ENCODE measurements around the gene TEC.

The TEC gene

DNA sequence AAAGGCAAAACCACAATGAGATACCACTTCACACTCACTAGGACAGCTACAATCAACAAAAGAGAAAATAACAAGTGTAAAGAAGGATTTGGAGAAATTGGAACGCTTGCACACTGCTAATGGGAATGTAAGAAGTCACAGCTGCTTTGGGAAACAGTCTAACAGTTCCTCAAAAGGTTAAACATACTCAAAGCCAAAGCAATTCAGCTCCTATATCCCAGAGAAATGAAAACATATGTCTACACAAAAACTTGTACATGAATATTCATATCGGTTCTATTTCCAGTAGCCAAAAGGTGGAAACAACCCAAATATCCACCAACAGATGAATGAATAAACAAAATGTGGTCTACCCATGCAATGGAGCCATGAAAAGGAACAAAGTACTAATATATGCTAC, 64.0 kb downstream of the TEC start:
- no peak overlapping the region for H3K27ac ChIP-seq
- no peak for TF ChIP-seq ZFX (IDR thresholded peaks at IDR 0.05; ENCODE audit: borderline replicate concordance)
- TF ChIP-seq, protein P1, sequence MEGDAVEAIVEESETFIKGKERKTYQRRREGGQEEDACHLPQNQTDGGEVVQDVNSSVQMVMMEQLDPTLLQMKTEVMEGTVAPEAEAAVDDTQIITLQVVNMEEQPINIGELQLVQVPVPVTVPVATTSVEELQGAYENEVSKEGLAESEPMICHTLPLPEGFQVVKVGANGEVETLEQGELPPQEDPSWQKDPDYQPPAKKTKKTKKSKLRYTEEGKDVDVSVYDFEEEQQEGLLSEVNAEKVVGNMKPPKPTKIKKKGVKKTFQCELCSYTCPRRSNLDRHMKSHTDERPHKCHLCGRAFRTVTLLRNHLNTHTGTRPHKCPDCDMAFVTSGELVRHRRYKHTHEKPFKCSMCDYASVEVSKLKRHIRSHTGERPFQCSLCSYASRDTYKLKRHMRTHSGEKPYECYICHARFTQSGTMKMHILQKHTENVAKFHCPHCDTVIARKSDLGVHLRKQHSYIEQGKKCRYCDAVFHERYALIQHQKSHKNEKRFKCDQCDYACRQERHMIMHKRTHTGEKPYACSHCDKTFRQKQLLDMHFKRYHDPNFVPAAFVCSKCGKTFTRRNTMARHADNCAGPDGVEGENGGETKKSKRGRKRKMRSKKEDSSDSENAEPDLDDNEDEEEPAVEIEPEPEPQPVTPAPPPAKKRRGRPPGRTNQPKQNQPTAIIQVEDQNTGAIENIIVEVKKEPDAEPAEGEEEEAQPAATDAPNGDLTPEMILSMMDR (IDR thresholded peaks at IDR 0.05): no peak

DNA sequence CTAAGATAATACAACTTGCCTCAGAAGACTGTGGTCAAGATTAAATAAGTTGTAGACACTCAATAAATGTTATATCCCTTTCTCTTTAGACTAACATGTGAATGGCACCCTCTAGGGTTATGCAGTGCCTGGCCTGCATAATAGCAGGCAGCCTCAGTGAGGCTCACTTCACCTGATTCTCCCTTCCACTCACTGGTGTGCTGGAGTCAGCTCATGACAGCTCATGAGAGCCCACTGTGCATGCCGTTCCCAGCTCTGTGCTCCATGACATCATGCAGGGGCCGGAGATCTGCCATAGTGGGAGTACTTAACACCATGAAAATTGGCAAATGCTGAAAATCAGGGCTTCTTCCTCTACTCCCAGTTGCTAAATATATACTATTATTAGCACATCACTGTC, 64.5 kb downstream of the TEC start:
- no peak overlapping the region for H3K27ac ChIP-seq
- TF ChIP-seq, protein P1 (IDR thresholded peaks at IDR 0.05): no peak
- TF ChIP-seq ZFX (IDR thresholded peaks at IDR 0.05; ENCODE audit: borderline replicate concordance): no peak

DNA sequence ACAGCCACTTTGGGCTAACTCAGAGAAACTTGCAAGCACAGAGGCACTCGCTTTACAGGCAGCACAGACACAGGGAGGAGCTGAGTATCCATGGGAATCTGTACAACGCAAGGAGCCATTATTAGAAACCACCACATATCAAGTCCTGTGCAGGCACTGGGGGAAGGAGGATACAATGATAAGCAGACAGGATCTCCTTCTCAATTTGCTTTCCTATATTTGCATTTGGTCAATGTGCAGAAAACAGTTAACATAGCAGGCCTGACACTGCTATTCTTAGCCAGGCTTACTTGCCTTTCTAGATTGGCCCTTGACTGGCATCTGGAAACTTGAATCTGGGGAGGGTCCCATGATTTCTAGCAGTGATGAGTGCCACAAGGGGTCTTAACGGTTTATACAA, 65.8 kb downstream of the TEC start:
- H3K27ac ChIP-seq: no peak overlapping the region
- TF ChIP-seq, protein P1 (IDR thresholded peaks at IDR 0.05): no peak
- no peak for TF ChIP-seq ZFX (IDR thresholded peaks at IDR 0.05; ENCODE audit: borderline replicate concordance)

DNA sequence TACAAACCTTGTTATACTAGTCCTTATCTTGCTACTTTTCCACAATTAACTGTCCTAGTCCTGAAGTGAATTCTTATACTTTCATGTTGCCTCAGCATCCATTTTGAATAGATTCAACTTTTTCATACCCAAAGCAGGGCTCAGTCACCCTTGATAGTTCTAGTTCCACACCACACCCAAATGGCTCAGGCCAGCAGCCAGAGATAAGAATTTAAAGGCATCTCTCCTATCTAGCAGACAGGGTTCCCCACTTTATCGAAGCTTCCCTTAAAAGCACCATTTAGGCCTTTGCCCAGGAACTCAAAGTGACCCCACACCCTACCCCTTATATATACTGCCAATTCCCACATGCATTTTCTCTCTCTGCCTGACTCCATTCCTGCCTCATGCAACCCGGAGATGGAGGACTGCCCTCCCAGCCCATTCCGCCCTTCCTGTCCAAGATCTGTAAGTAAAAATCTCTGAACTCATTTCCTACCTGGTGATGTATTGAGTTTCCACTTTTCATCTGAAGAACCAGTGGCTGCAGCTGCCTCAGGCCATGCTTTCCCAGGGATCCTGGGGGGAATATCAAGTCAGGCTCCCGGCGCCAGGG, 71.9 kb downstream of the TEC start:
- H3K27ac ChIP-seq: no peak overlapping the region
- TF ChIP-seq, protein P1 (IDR thresholded peaks at IDR 0.05): no peak
- TF ChIP-seq ZFX (IDR thresholded peaks at IDR 0.05; ENCODE audit: borderline replicate concordance): no peak

DNA sequence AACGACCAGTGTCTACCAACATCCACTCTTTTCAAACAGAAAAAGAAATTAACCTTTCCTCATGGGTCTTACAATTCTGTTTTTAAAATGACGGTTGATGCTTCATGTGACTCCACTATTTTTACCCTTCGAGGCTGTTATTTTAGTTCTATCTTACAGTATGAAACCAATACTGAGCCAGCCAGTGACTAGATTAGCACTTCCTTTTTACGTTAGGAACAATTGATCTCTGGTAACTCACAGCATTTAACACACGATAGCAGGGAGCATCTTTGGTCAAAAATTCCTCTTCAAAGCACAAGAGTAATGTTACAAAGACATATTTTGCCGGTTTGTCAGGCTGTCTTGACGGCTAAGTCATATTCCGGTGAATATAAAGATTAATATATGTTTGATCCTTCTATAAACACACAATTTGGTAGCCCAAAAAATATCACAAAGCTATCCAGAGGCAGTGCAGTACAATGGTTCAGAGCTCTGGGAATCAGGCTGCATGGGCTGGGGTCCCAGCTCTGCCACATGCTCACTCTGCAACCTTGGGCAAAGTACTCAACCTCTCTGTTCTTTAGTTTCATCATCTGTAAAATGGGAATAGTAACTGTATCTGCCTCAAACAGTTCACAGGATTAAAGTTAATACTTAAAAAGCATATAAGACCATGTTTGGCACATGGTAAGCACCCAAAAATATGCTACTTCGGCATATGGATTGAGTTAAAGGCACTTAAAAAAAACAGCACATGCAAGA, 72.7 kb downstream of the TEC start:
- TF ChIP-seq ZFX (IDR thresholded peaks at IDR 0.05; ENCODE audit: borderline replicate concordance): no peak
- TF ChIP-seq, protein P1 (IDR thresholded peaks at IDR 0.05): no peak
- no peak overlapping the region for H3K27ac ChIP-seq

DNA sequence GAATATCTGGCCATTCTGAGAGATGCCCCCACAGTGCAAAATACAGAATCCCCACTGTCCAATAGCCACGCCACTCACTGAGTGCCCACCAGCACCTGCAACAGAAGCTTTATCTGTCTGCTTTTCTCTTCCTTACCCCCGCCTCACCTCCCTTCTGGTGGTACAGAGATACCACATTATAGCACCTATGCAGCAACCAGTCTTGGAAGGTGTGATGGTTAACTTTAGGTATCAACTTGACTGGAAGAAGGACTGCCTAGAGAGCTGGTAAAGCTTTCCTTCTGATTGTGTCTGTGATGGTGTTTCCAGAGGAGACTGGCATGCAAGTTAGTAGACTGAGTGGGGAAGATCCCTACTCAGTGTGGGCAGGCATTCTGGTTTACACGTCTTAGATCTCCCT, 73.8 kb downstream of the TEC start:
- TF ChIP-seq ZFX (IDR thresholded peaks at IDR 0.05; ENCODE audit: borderline replicate concordance): no peak
- TF ChIP-seq, protein P1 (IDR thresholded peaks at IDR 0.05): no peak
- H3K27ac ChIP-seq: no peak overlapping the region

DNA sequence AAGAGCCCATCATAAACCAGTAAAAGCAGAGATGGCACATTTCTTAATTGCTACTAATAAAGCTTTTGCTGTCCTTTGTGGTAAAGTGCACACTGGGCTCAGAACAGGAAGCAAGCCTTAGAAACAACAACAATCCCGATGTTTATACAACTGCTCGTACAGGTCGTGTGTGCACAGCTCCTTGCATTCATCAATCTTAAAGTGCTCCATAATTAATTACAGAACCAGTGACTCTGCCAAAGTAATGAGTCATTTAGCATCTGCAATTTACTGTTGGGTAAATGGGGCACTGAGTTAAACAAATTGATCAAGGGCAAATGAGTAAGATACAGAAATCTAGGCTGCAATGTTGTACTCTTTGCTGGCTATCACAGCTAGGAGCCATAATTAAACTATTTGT, 74.3 kb downstream of the TEC start:
- no peak overlapping the region for H3K27ac ChIP-seq
- TF ChIP-seq ZFX (IDR thresholded peaks at IDR 0.05; ENCODE audit: borderline replicate concordance): no peak
- TF ChIP-seq, protein P1 (IDR thresholded peaks at IDR 0.05): no peak

Data from 22Rv1 (cell line).